ENCODE results near the gene SCYL1. TPM values are rescaled to one million over a fixed set of nuclear protein-coding genes. Genes with fewer than 3 reads are reported as not detected.
A peak's percentile ranks its signal among the peaks of the same experiment; 100 is the strongest.

SCYL1 gene
- total RNA-seq, 2 experiments from 2014 or later, result 59.1 to 62.1 TPM

GRCh38 chr11:65488273-65489034, 36.4 kb upstream of the SCYL1 start:
- H3K36me3 Mint-ChIP-seq (ENCODE audit: low read depth), result no peaks in the 10 kb centered on the region
- peaks cover 45% of the 10 kb centered on the region for H3K4me1 Mint-ChIP-seq
- no peak overlapping the region for H3K27ac Mint-ChIP-seq
- POLR2A ChIA-PET, result interaction anchor here (0.8 to 4.1 kb wide), 3 partner anchors 9 to 60 kb away, joined by 3 to 39 read pairs (median 7); partner anchors contain the start of gene MALAT1
- H3K4me3 Mint-ChIP-seq, result no peak overlapping the region
- CTCF ChIA-PET, result interaction anchor here (0.6 to 10.0 kb wide), 6 partner anchors 9 to 72 kb away, joined by 3 to 119 read pairs (median 10); partner anchors contain the start of gene MALAT1
- H3K27me3 Mint-ChIP-seq, result peaks cover 5% of the 10 kb centered on the region
- no peak for DNase-seq
- H3K9me3 Mint-ChIP-seq, result no peaks in the 10 kb centered on the region

- DNase-seq, result no peak
- ChIA-PET CTCF (interaction anchor here (0.6 to 10.0 kb wide), 7 partner anchors 9 to 73 kb away, joined by 3 to 119 read pairs (median 6); partner anchors contain the start of gene MALAT1), POLR2A (interaction anchor here (1.4 to 4.1 kb wide), 2 partner anchors 8 to 10 kb away, joined by 7 to 39 read pairs; partner anchors contain the start of gene MALAT1)
- Mint-ChIP-seq H3K9me3 (no peaks in the 10 kb centered on the region), H3K4me3 (no peak overlapping the region), H3K36me3 (ENCODE audit: low read depth) (no peaks in the 10 kb centered on the region), H3K4me1 (peaks cover 51% of the 10 kb centered on the region), H3K27ac (no peak overlapping the region), H3K27me3 (peaks cover 2% of the 10 kb centered on the region)
Observed at GRCh38 chr11:65489035-65489705, 35.7 kb upstream of the SCYL1 start.

GRCh38 chr11:65489706-65490320, 35.1 kb upstream of the SCYL1 start:
- ChIA-PET CTCF (interaction anchor here (0.6 to 10.0 kb wide), 6 partner anchors 8 to 64 kb away, joined by 3 to 119 read pairs (median 4); partner anchors contain the start of gene MALAT1), POLR2A (interaction anchor here (4.1 kb wide), 1 partner anchor 10 kb away, joined by 39 read pairs; the partner anchor contains the start of gene MALAT1)
- Mint-ChIP-seq H3K27ac (no peak overlapping the region), H3K4me1 (peaks cover 56% of the 10 kb centered on the region), H3K36me3 (ENCODE audit: low read depth) (no peaks in the 10 kb centered on the region), H3K4me3 (no peak overlapping the region), H3K27me3 (peaks cover 2% of the 10 kb centered on the region), H3K9me3 (no peaks in the 10 kb centered on the region)
- DNase-seq, result no peak

- Mint-ChIP-seq H3K4me1 (peaks cover 58% of the 10 kb centered on the region), H3K27ac (no peak overlapping the region), H3K36me3 (ENCODE audit: low read depth) (no peaks in the 10 kb centered on the region), H3K9me3 (no peaks in the 10 kb centered on the region), H3K27me3 (no peaks in the 10 kb centered on the region), H3K4me3 (no peak overlapping the region)
- ChIA-PET CTCF (interaction anchor here (2.4 to 10.0 kb wide), 2 partner anchors 15 to 75 kb away, joined by 5 to 119 read pairs; no protein-coding TSS in a partner anchor), POLR2A (interaction anchor here (0.6 to 0.7 kb wide), 3 partner anchors 13 to 68 kb away, joined by 3 to 5 read pairs (median 3); partner anchors contain the start of gene NEAT1)
- DNase-seq, result no peak
Observed at GRCh38 chr11:65491163-65491465, 33.8 kb upstream of the SCYL1 start.

DNA sequence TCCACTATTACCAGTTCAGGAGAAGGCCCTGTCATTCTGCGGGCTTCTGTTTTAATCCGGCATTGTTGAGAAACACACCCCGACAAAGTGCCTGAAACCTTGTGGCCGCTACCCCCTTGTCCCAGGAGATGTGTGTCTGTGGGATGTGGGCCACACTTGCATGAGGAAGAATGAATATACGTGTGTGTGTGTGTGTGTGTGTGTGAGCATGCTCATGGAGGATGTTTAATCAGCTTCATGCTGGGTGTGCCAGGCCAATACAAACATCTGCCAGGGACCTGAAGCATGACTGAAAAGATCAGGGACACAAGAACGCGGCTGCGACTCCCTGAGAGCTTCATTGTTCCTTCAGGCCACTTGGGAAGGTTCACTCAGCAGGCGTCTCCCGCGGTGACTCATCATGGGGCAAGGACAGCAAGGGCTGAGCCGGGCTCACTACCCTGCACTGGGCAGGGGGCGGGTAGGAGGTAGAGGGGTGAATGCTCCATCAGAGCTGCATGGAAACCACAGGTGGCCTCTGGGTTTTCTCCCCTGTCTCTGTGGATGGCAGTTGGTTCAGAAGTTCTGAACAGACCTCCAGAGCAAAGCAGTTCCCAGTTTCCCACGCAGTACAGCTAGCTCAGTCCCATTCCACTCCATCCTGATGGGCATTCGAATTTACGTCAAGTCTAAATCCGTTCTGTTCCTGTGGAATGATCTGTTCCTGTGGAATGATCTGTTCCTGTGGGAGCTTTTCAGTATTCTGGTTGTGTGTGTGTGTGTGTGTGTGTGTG, 33.1 kb upstream of the SCYL1 start:
- no peaks in the 10 kb centered on the region for H3K27me3 Mint-ChIP-seq
- H3K27ac Mint-ChIP-seq, result peak overlapping the region; percentile 73
- H3K9me3 Mint-ChIP-seq, result no peaks in the 10 kb centered on the region
- POLR2A ChIA-PET, result interaction anchor here (0.7 kb wide), 2 partner anchors 14 to 69 kb away, joined by 3 to 5 read pairs; partner anchors contain the start of gene NEAT1
- H3K36me3 Mint-ChIP-seq (ENCODE audit: low read depth), result no peaks in the 10 kb centered on the region
- peaks cover 64% of the 10 kb centered on the region for H3K4me1 Mint-ChIP-seq
- CTCF ChIA-PET, result interaction anchor here (0.8 to 10.0 kb wide), 3 partner anchors 8 to 76 kb away, joined by 3 to 119 read pairs (median 5); no protein-coding TSS in a partner anchor
- no peak overlapping the region for H3K4me3 Mint-ChIP-seq
- no peak for DNase-seq

GRCh38 chr11:65492387-65492636, 32.6 kb upstream of the SCYL1 start:
- H3K4me3 Mint-ChIP-seq, result no peak overlapping the region

GRCh38 chr11:65492637-65493366, 32.1 kb upstream of the SCYL1 start:
- Mint-ChIP-seq H3K27me3 (no peaks in the 10 kb centered on the region), H3K9me3 (no peaks in the 10 kb centered on the region), H3K4me1 (peaks cover 60% of the 10 kb centered on the region), H3K4me3 (no peak overlapping the region), H3K27ac (peak overlapping the region; percentile 68), H3K36me3 (ENCODE audit: low read depth) (no peaks in the 10 kb centered on the region)
- POLR2A ChIA-PET, result interaction anchor here (0.6 to 1.6 kb wide), 7 partner anchors 16 to 113 kb away, joined by 3 to 6 read pairs (median 3); partner anchors contain the start of gene NEAT1
- DNase-seq, result no peak
- CTCF ChIA-PET, result interaction anchor here (0.8 to 10.0 kb wide), 7 partner anchors 9 to 77 kb away, joined by 3 to 119 read pairs (median 3); no protein-coding TSS in a partner anchor

More at GRCh38 chr11:65492387-65492636, 32.6 kb upstream of the SCYL1 start:
- ChIA-PET POLR2A (interaction anchor here (1.6 kb wide), 1 partner anchor 71 kb away, joined by 4 read pairs; no protein-coding TSS in a partner anchor), CTCF (interaction anchor here (0.8 to 10.0 kb wide), 3 partner anchors 9 to 76 kb away, joined by 3 to 119 read pairs (median 5); no protein-coding TSS in a partner anchor)
- no peak for DNase-seq
- no peaks in the 10 kb centered on the region for H3K36me3 Mint-ChIP-seq (ENCODE audit: low read depth)
- peak overlapping the region; percentile 52 for H3K27ac Mint-ChIP-seq
- H3K4me1 Mint-ChIP-seq, result peaks cover 65% of the 10 kb centered on the region
- no peaks in the 10 kb centered on the region for H3K9me3 Mint-ChIP-seq
- H3K27me3 Mint-ChIP-seq, result no peaks in the 10 kb centered on the region

DNA sequence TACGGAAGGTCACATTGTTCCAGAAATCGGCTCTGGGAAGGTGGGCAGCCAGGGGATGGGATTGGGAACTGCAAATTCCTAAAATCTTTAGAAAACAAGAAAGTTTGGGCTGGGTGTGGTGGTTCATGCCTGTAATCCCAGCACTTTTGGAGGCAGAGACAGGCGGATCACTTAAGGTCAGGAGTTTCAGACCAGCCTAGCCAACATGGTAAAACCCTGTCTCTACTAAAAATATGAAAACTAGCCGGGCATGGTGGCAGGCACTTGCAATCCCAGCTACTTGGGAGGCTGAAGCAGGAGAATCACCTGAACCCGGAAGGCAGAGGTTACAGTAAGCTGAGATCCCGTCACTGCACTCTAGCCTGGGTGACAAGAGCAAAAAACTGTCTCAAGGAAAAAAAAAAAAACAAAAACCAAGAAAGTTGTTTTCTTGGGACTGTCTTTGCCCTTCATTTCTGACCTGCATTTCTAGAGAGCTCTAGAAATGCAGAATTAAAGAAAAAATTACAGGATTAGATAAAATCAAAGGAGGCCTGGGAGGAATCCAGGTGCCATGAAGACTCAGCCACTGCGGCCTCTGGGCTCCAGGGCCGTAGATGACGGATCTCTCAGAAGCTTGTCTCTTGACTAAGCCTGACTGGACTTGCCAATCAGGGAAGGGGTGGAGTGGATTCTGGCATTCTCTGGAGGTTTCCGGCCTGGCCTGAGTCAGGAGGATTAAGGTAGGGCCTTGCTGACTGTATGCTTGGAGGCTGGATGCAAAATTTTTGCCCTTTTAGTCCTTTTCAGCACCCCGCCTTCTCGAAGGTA, 31.3 kb upstream of the SCYL1 start:
- H3K27me3 Mint-ChIP-seq, result no peaks in the 10 kb centered on the region
- ChIA-PET POLR2A (interaction anchor here (0.6 to 1.6 kb wide), 8 partner anchors 17 to 114 kb away, joined by 3 to 6 read pairs (median 3); partner anchors contain the start of gene NEAT1), CTCF (interaction anchor here (0.6 to 10.0 kb wide), 7 partner anchors 10 to 843 kb away, joined by 3 to 119 read pairs (median 3); no protein-coding TSS in a partner anchor)
- H3K36me3 Mint-ChIP-seq (ENCODE audit: low read depth), result no peaks in the 10 kb centered on the region
- no peaks in the 10 kb centered on the region for H3K9me3 Mint-ChIP-seq
- no peak for DNase-seq
- peaks cover 52% of the 10 kb centered on the region for H3K4me1 Mint-ChIP-seq
- H3K27ac Mint-ChIP-seq, result peak overlapping the region; percentile 68
- H3K4me3 Mint-ChIP-seq, result no peak overlapping the region

DNA sequence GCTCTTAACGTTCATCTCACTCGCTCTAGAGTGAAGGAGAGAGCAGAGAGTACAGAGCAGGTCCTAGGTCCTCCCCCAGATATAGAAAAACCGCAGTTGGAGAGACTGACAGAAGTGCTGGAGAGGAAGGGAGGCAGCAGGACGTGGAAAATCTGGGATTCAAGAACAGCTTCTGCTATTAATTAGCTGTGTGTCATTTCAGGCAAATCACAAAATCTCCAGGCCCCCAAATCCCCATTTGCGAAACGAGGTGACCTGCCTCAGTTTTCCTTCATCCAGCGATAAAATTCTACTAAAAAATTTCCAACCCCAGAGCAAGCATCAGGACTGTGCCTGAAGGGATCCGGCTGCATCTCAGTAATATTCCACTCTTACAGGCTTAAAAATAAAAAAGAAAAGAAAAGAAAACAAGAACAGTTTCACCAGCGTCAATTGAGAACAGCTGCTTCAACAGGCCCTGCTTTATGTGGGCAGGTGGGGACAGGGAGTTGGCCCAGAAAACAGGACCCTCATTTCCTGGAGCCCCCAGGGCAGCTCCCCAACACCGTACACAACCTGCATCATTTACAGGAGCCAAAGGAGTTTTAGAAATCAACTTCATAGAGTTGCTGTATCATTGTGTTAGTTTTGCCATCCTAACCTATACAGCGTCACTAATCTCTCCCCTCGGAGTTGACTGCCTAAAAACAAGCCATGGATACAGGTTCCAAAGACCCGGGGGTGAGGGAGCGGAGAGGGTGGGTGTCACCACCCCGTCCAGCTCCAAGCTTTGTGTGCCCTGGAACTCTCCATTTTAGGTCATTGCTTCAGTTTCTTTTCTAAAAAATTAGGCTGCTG, 28.4 kb upstream of the SCYL1 start:
- DNase-seq, result peak; percentile 40
- POLR2A ChIA-PET, result interaction anchor here (0.7 to 15.5 kb wide), 9 partner anchors 8 to 118 kb away, joined by 3 to 781 read pairs (median 4); partner anchors contain the start of gene NEAT1
- peaks cover 1% of the 10 kb centered on the region for H3K27me3 Mint-ChIP-seq

More for the DNA sequence above, 28.4 kb upstream of the SCYL1 start:
- CTCF ChIA-PET, result interaction anchor here (0.6 to 6.7 kb wide), 11 partner anchors 9 to 166 kb away, joined by 3 to 67 read pairs (median 4); no protein-coding TSS in a partner anchor
- Mint-ChIP-seq H3K4me1 (peaks cover 39% of the 10 kb centered on the region), H3K27ac (no peak overlapping the region), H3K9me3 (no peaks in the 10 kb centered on the region), H3K4me3 (no peak overlapping the region), H3K36me3 (ENCODE audit: low read depth) (no peaks in the 10 kb centered on the region)

Measured in activated CD4-positive, alpha-beta T cell treated with anti-CD3 and anti-CD28 coated beads, Interleukin-2, amount 10 ng/mL, durations not matched to agents 7 days and 5 days (primary cell).